ENCODE results near the gene USP1.

The USP1 gene

DNA sequence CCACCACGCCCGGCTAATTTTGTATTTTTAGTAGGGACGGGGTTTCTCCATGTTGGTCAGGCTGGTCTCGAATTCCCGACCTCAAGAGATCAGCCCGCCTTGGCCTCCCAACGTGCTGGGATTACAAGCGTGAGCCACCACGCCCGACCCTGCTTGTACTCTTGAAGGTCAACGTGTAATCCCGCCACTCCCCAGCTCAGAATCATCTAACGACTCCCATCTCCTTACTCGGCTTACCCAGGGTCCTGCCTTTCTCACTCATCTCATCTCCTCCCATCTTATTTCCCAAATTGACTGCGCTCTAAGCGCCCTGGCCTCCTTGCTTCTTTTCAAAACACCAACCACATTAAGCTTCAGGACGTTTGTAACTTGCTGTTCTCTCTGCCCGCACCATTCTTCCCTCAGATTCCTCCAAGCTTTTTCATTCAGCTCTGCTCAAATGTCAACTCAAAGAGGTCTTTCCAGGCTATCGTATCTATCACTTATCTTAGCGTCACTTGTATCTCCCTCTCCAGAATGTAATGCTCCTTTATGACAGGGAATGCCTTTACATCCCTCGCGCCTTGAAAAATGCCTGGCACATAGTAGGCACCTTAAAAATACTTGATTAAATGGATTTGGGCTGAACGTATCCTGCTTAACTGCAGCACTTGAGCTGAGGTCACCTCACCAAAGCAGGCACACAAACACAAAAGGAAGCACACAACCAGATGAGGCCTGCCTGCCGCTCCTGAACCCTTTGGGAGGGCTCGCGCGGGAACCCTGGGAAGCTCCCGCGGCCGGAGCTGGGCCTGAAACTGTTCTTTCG lies 1.4 kb upstream of the USP1 start:
- no peak for DNase-seq (ENCODE audit: low read depth)
- TF ChIP-seq, protein P1, sequence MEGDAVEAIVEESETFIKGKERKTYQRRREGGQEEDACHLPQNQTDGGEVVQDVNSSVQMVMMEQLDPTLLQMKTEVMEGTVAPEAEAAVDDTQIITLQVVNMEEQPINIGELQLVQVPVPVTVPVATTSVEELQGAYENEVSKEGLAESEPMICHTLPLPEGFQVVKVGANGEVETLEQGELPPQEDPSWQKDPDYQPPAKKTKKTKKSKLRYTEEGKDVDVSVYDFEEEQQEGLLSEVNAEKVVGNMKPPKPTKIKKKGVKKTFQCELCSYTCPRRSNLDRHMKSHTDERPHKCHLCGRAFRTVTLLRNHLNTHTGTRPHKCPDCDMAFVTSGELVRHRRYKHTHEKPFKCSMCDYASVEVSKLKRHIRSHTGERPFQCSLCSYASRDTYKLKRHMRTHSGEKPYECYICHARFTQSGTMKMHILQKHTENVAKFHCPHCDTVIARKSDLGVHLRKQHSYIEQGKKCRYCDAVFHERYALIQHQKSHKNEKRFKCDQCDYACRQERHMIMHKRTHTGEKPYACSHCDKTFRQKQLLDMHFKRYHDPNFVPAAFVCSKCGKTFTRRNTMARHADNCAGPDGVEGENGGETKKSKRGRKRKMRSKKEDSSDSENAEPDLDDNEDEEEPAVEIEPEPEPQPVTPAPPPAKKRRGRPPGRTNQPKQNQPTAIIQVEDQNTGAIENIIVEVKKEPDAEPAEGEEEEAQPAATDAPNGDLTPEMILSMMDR (IDR thresholded peaks at IDR 0.05; ENCODE audit: control insufficient read depth, extremely low read depth, insufficient read depth) = no peak
- H3K4me3 ChIP-seq (ENCODE audit: low read depth, low read length) = peak overlapping the region; percentile 97

DNA sequence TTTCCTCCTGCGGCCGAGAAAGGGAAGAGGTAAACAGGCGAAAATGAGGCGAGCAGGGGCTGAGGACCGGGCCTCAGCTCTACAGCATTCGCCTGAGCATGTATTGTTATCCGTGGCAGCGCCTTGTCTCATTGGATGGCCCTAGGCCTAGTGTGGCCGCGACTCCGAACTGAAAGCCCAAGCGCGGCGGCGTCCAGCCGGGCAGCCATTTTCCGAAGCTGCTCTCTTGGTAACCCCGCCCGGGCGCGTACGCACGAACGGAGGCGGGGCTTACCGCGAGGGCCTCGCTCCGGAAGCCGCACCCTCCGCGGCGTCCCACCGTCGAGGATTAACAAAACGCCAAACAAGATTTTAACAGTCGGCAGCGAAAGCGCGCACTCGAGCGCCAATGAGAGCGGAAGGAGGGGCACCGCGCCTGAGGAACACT lies 797 bp upstream of the USP1 start:
- peak overlapping the region; percentile 97 for H3K4me3 ChIP-seq (ENCODE audit: low read depth, low read length)
- TF ChIP-seq, protein P1 (IDR thresholded peaks at IDR 0.05; ENCODE audit: control insufficient read depth, extremely low read depth, insufficient read depth) = no peak
- no peak for DNase-seq (ENCODE audit: low read depth)

DNA sequence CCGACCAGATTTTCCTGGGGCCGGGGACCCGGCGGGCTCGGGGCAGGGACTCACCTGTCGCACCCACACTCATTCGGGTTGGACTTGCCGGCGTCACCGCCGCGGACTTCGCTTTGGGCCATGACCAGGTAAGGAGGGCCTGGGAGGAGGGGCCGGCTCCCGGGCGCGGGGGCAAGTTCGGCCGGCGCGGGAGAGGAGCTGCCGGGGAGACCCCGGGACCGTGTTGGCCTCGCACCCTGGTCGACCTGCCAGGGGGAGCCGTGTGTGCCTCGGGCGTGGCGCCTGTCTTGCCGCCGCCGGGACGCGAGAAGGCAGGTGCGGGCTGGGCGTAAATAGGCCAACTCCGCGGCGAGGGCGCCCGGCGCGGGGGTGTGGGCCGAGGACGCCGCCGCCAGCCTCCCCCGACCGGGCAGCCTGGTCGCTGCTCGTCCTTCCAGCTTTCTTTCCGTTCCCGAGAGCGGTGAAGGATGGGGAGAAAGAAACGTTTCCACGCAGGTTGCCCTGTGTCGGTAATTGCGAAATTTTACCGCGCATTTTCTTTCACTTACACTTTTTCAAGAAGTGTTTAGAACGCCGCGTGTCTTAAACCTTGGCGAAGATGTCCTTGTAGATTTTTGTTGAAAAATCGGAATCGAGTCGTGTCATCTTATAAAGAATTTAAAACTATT lies 558 bp downstream of the USP1 start:
- TF ChIP-seq, protein P1 (IDR thresholded peaks at IDR 0.05; ENCODE audit: control insufficient read depth, extremely low read depth, insufficient read depth) = no peak
- peak overlapping the region; percentile 97 for H3K4me3 ChIP-seq (ENCODE audit: low read depth, low read length)
- no peak for DNase-seq (ENCODE audit: low read depth)

DNA sequence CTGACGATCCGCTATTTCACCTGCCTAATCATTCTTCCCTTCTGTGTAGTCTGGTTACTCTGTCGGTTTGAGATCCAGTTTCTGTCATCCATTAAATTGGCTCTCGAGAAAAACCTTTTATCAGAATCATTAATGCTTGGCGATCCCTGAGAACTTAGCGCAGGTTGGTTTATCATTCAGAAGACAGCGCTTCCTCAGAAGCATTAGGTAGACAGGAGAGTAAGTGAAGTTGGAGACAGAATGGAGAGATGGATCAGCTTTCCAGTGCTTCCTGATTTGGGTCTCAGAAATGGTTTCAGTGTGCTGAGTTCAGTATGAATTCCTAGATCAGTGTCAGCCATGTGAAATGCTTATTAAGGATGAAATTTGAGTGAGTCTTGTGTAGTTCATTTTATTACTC lies 1.3 kb downstream of the USP1 start:
- DNase-seq (ENCODE audit: low read depth) = no peak
- TF ChIP-seq, protein P1 (IDR thresholded peaks at IDR 0.05; ENCODE audit: control insufficient read depth, extremely low read depth, insufficient read depth) = no peak
- H3K4me3 ChIP-seq (ENCODE audit: low read depth, low read length) = peak overlapping the region; percentile 97

DNA sequence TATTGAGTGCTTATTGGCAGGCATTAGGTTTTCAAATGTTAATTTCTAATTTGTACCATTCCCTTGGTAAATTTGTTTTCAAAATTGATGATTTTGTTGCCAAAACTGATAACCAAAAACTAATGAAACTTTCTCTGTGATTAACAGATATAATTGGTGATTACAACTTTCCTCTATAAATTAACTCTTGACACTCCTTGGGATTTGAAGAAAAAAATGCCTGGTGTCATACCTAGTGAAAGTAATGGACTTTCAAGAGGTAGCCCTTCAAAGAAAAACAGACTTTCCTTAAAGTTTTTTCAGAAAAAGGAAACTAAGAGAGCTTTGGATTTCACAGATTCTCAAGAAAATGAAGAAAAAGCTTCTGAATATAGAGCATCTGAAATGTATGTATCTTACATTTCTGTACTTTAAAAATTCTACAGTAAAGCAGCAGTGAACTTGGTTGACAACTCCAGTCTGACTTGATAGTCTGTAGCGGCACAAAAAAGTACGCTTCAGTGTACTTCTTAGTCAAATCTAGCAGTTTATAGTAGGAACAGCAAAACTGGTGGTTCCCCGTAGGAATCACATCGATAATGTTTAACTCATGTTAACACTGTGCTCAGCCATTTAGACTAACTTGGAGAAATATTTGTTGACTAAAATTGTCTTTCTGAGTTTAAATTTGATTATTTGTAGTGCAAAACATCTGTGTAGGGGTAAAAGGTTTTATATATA lies 3.0 kb downstream of the USP1 start:
- no peak for DNase-seq (ENCODE audit: low read depth)
- no peak overlapping the region for H3K4me3 ChIP-seq (ENCODE audit: low read depth, low read length)
- TF ChIP-seq, protein P1 (IDR thresholded peaks at IDR 0.05; ENCODE audit: control insufficient read depth, extremely low read depth, insufficient read depth) = no peak

DNA sequence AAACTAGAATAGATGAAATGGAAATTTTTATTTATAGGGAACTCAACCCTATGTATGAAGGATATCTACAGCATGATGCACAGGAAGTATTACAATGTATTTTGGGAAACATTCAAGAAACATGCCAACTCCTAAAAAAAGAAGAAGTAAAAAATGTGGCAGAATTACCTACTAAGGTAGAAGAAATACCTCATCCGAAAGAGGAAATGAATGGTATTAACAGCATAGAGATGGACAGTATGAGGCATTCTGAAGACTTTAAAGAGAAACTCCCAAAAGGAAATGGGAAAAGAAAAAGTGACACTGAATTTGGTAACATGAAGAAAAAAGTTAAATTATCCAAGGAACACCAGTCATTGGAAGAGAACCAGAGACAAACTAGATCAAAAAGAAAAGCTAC lies 7.9 kb downstream of the USP1 start:
- no peak for DNase-seq (ENCODE audit: low read depth)
- no peak overlapping the region for H3K4me3 ChIP-seq (ENCODE audit: low read depth, low read length)
- TF ChIP-seq, protein P1 (IDR thresholded peaks at IDR 0.05; ENCODE audit: control insufficient read depth, extremely low read depth, insufficient read depth) = no peak

Measured in LNCaP clone FGC (cell line).